Subcutaneous adipose tissue (tissue), 4 donors: Measurements from ENCODE around the gene SMURF2. TPM values are rescaled to one million over a fixed set of nuclear protein-coding genes. Genes with fewer than 3 reads are reported as not detected.

Experiments used
- CTCF ChIP-seq: fragments of 450-650 bp; IDR thresholded peaks from one replicate; pipeline ENCODE4 v1.5.1; 2016; ENCODE audit warnings: low read depth, mild to moderate bottlenecking, control low read depth, antibody characterized with exemption, moderate library complexity
- total RNA-seq, 4 donors: library from RNA; depleted of rRNA; stranded (reverse); fragments of >200 nt; gene quantifications; one replicate each; pipeline ENCODE4 v1.1.0, GENCODE V29; 2016

The SMURF2 gene
- total RNA-seq, 4 donors from 2014 or later: 22.7 to 42.4 (median 27.6) TPM

DNA sequence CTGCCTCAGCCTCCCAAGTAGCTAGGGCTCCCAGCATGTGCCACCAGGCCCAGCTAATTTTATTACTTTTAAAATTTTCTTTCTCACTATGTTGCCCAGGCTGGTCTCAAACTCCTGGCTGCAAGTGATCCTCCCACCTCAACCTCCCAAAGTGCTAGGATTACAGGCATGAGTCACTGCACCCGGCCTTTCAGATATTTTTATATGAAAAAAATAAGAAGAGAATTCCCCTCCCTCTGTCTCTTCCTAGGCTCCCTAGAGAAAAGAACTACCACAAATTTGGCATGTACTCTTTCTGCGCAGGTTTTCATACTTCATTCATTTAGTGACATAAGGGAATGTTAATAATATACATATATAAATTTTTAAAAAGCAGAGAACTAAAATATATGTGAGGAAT, 21.7 kb upstream of the SMURF2 start:
- TF ChIP-seq CTCF: no peak

DNA sequence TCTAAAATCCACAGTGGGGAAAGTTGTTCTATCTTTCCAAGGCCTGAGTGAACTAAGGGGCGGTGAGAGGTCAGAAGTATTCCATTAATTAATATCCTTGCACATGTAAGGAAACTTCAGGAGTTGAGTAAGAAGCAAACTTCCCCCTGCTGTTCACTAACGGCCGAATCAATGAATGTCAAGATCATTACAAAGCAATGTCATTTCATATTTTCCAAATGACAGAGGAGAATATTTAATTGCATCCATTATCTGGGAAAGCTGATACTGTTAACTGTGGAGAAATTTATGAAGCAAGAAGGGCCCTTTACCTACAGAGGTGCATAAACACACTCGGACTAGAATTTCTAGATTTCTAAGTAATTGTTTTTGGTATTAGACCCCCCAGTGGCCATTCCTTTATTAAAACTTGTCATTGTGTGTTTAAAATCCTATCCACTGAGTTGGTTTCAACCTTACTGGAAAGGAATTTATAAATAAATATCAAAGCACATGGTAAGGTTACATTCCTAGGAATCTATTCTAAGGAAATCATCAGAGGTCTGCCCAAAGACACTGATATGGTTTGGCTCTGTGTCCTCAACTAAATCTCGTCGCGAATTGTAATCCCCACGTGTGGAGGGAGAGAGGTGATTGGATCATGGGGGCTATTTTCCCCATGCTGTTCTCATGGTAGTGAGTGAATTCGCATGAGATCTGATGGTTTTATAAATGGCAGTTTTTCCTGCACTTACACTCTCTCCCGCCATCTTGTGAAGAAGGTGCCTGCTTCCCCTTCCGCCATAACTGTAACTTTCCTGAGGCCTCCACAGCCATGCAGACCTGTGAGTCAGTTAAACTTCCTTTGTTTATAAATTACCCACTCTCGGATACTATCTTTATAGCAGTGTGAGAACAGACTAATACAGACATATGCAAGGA, 20.4 kb upstream of the SMURF2 start:
- TF ChIP-seq CTCF: no peak

GRCh38 chr17:64679710-64680216, 17.7 kb upstream of the SMURF2 start:
- TF ChIP-seq CTCF: no peak

- TF ChIP-seq CTCF: no peak
Observed at GRCh38 chr17:64676763-64677162, 14.7 kb upstream of the SMURF2 start.

GRCh38 chr17:64662774-64663367, 764 bp upstream of the SMURF2 start:
- no peak for TF ChIP-seq CTCF

DNA sequence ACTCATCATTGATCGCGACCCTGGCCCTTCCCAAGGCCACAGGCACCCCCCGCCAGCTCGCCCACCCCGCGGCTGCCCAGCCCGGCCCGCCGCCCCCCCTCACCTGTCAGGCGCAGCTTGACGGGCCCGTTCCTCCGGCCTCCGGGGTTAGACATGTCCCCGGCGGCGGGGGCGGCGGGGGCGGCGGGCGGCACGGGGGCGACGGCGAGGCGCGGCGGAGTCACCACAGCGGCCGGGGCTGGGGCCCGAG, 456 bp downstream of the SMURF2 start:
- no peak for TF ChIP-seq CTCF

DNA sequence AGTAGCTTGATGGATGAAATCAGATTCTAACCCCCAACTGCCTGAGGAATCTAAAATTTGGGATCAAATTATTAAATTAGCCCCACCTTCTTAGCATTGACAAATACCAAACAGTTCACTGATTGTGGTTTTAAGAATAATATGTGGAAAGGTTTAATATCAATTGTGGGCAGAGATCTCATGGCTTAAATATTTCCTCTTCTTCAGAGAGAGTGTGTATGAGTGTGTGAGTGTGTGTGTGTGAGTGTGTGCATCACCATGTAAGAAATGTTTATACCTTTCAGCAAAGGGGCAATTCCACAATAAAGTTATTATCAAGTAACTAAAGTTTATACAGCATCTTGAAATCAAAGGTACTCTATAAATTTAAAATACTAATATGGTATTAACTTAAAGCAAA, 3.2 kb downstream of the SMURF2 start:
- TF ChIP-seq CTCF: no peak
